Gastroesophageal sphincter (tissue), 4 donors: ENCODE measurements around the gene WNT3. TPM values are rescaled to one million over a fixed set of nuclear protein-coding genes. Genes with fewer than 3 reads are reported as not detected.
A peak's percentile ranks its signal among the peaks of the same experiment; 100 is the strongest.

Source experiments
- ATAC-seq: fragments of 150-250 bp; one replicate; pipeline ENCODE4 v1.9.1; 2016; ENCODE audit warnings: mild to moderate bottlenecking, moderate library complexity
- H3K27ac ChIP-seq, 4 donors: fragments of 200-600 bp; sonication (generic) in 3 of 4; 1 replicate in 3 of 4; 2 replicates in 1 of 4; pipeline ENCODE4 v1.5.1; 2016 to 2019
- H3K27me3 ChIP-seq: fragments of 200-600 bp; sonication (generic); one replicate; pipeline ENCODE4 v1.5.1; 2019
- H3K36me3 ChIP-seq, 2 donors: fragments of 200-600 bp; sonication (generic); one replicate each; pipeline ENCODE4 v1.5.1; 2019; ENCODE audit warnings: control low read depth in 1 of 2
- H3K4me1 ChIP-seq, 3 donors: fragments of 200-600 bp; sonication (generic); 1 replicate in 2 of 3; 2 replicates in 1 of 3; pipeline ENCODE4 v1.5.1; 2016 to 2019; ENCODE audit warnings: control low read depth in 2 of 3
- H3K4me3 ChIP-seq, 2 donors: fragments of 200-600 bp; sonication (generic); one replicate each; pipeline ENCODE4 v1.5.1; 2019; ENCODE audit warnings: mild to moderate bottlenecking in 1 of 2, moderate library complexity in 1 of 2
- H3K9me3 ChIP-seq, 3 donors: fragments of 200-600 bp; sonication (generic); one replicate each; pipeline ENCODE4 v1.5.1; 2017 to 2019; ENCODE audit warnings: control low read depth in 2 of 3
- CTCF ChIP-seq, 4 experiments: fragments of 200-600 bp in 2 of 4; fragments of 450-650 bp in 2 of 4; sonication (generic) in 1 of 4; IDR thresholded peaks; one replicate each; pipeline ENCODE4 v1.5.1; 2017 to 2019; ENCODE audit warnings: antibody characterized with exemption in 4 of 4, mild to moderate bottlenecking in 2 of 4, moderate library complexity in 2 of 4
- EP300 ChIP-seq: sonication (generic); formaldehyde crosslinking; IDR thresholded peaks from one replicate; pipeline ENCODE4 v1.6.1; 2017; ENCODE audit warnings: antibody characterized with exemption, mild to moderate bottlenecking
- POLR2A ChIP-seq, 2 donors: fragments of 450-650 bp; IDR thresholded peaks; one replicate each; pipeline ENCODE4 v1.6.1; 2017; ENCODE audit warnings: antibody characterized with exemption in 2 of 2, mild to moderate bottlenecking in 2 of 2, moderate library complexity in 1 of 2
- POLR2AphosphoS5 ChIP-seq: sonication (generic); formaldehyde crosslinking; IDR thresholded peaks from one replicate; pipeline ENCODE4 v1.6.1; 2017; ENCODE audit warnings: antibody characterized with exemption
- WGBS, 2 donors: methylation state at CpG; one replicate each; pipeline ENCODE4 v1.1.5; 2018; ENCODE audit warnings: low coverage in 1 of 2; 5-methylcytosine and 5-hydroxymethylcytosine counted together
- total RNA-seq, 4 donors: library from RNA; depleted of rRNA; stranded (reverse); fragments of >200 nt; gene quantifications; one replicate each; pipeline ENCODE4 v1.1.0, GENCODE V29; 2016

WNT3 gene
- total RNA-seq, 4 donors from 2014 or later, result 0.62 to 1.4 (median 0.99) TPM

- H3K27me3 ChIP-seq, result peaks cover 76% of the 10 kb centered on the region
- H3K4me1 ChIP-seq, result no peaks in the 10 kb centered on the region
- no peaks in the 10 kb centered on the region for H3K36me3 ChIP-seq
- TF ChIP-seq POLR2AphosphoS5 (no peak), POLR2A (IDR thresholded peaks at IDR 0.05) (peak in 1 of 2 donors; percentile 12)
- WGBS, 2 donors, result 54% methylated on average over 3 of the region's 13 CpGs; no CpG with 5 or more reads in 1 of the 2 donors
- no peaks in the 10 kb centered on the region for H3K9me3 ChIP-seq
- no peak for ATAC-seq
- no peak overlapping the region for H3K4me3 ChIP-seq
- H3K27ac ChIP-seq, result no peak overlapping the region
Observed at GRCh38 chr17:46862949-46863348, 44.5 kb upstream of the WNT3 start.

- 38 to 63% methylated on average over 1 to 5 of the region's 5 CpGs for WGBS, 2 donors
- no peaks in the 10 kb centered on the region for H3K36me3 ChIP-seq
- H3K4me3 ChIP-seq, result no peak overlapping the region
- no peak for TF ChIP-seq POLR2A (IDR thresholded peaks at IDR 0.05)
- TF ChIP-seq EP300, result no peak
- TF ChIP-seq CTCF (IDR thresholded peaks at IDR 0.05), result no peak
- TF ChIP-seq POLR2AphosphoS5, result no peak
- H3K9me3 ChIP-seq, result no peaks in the 10 kb centered on the region
- H3K4me1 ChIP-seq, result no peaks in the 10 kb centered on the region
- no peak overlapping the region for H3K27ac ChIP-seq
- no peak for ATAC-seq
- peaks cover 69% of the 10 kb centered on the region for H3K27me3 ChIP-seq
Observed at GRCh38 chr17:46859996-46860395, 41.5 kb upstream of the WNT3 start.

- 79 to 100% methylated on average over 1 of the region's 1 CpG for WGBS, 2 donors
- no peaks in the 10 kb centered on the region for H3K4me1 ChIP-seq
Observed at GRCh38 chr17:46857600-46857999, 39.1 kb upstream of the WNT3 start.

GRCh38 chr17:46854948-46855347 lies 36.5 kb upstream of the WNT3 start:
- H3K27me3 ChIP-seq, result peaks cover 77% of the 10 kb centered on the region
- H3K27ac ChIP-seq, result no peak overlapping the region
- ATAC-seq, result no peak
- H3K4me3 ChIP-seq, result no peak overlapping the region
- TF ChIP-seq POLR2A (IDR thresholded peaks at IDR 0.05) (no peak), EP300 (no peak), CTCF (IDR thresholded peaks at IDR 0.05) (no peak), POLR2AphosphoS5 (no peak)
- peaks cover 0 to 16% (median 10%) of the 10 kb centered on the region in 3 donors for H3K4me1 ChIP-seq
- no peaks in the 10 kb centered on the region for H3K9me3 ChIP-seq
- H3K36me3 ChIP-seq, result no peaks in the 10 kb centered on the region
- WGBS, 2 donors, result 50 to 73% methylated on average over 1 to 2 of the region's 4 CpGs

More at GRCh38 chr17:46857600-46857999, 39.1 kb upstream of the WNT3 start:
- no peak for ATAC-seq
- no peaks in the 10 kb centered on the region for H3K36me3 ChIP-seq
- TF ChIP-seq POLR2A (IDR thresholded peaks at IDR 0.05) (no peak), POLR2AphosphoS5 (no peak), CTCF (IDR thresholded peaks at IDR 0.05) (no peak), EP300 (no peak)
- no peaks in the 10 kb centered on the region for H3K9me3 ChIP-seq
- no peak overlapping the region for H3K27ac ChIP-seq
- H3K4me3 ChIP-seq, result no peak overlapping the region
- peaks cover 69% of the 10 kb centered on the region for H3K27me3 ChIP-seq

GRCh38 chr17:46854515-46854914 lies 36.0 kb upstream of the WNT3 start:
- no peak for TF ChIP-seq POLR2A (IDR thresholded peaks at IDR 0.05)
- TF ChIP-seq CTCF (IDR thresholded peaks at IDR 0.05), result no peak
- no peak for TF ChIP-seq EP300
- no peak for TF ChIP-seq POLR2AphosphoS5
- Histone ChIP-seq H3K4me3 (no peak overlapping the region), H3K36me3 (no peaks in the 10 kb centered on the region), H3K4me1 (peaks cover 0 to 16% (median 10%) of the 10 kb centered on the region in 3 donors), H3K27ac (no peak overlapping the region), H3K9me3 (no peaks in the 10 kb centered on the region), H3K27me3 (peaks cover 82% of the 10 kb centered on the region)
- ATAC-seq, result no peak
- WGBS, 2 donors, result 83 to 96% methylated on average over 2 to 3 of the region's 3 CpGs
